HCT116 (cell line): ENCODE results near the gene NDUFA8. TPM values are rescaled to one million over a fixed set of nuclear protein-coding genes. Genes with fewer than 3 reads are reported as not detected.

Source experiments
- ATAC-seq: fragments of 200-7000 bp; cut with Tn5 transposase; 2 replicates; pipeline ENCODE4 v1.9.1; 2020; ENCODE audit warnings: mild to moderate bottlenecking, moderate library complexity
- BruUV-seq: library from RNA; stranded (reverse); fragments of 400-500 nt; replicated peaks from 2 replicates; lab custom pipeline; 2021; lab: Mats Ljungman, UMichigan
- CTCF ChIA-PET: fragments of 300-600 bp; sonication (Branson Sonifier 250); formaldehyde crosslinking; loops from one replicate; lab custom pipeline; 2021; ENCODE audit warnings: antibody characterized with exemption; lab: Charles Lee
- POLR2A ChIA-PET: fragments of 300-600, 350-600 bp; sonication (Branson Sonifier 250); formaldehyde crosslinking; loops from one replicate; lab custom pipeline; 2021; ENCODE audit warnings: antibody characterized with exemption; lab: Charles Lee
- RAD21 ChIA-PET, 2 experiments: fragments of 300-600 bp; sonication (Branson Sonifier 250); formaldehyde crosslinking; loops; one replicate each; lab custom pipeline; 2023; ENCODE audit warnings: low total read pairs in 2 of 2; ENCODE audit not compliant: uncharacterized antibody in 2 of 2, unreplicated experiment in 2 of 2, low non-redundant PET in 1 of 2; lab: Charles Lee
- DNase-seq: peaks from one replicate; pipeline ENCODE4 v3.0.0-alpha.2; 2010; ENCODE audit warnings: low read depth, low spot score
- H2AFZ ChIP-seq: fragments of 200-600 bp; shearing (Covaris generic), sonication (generic); 2 replicates; pipeline ENCODE4 v1.6.1; 2017; ENCODE audit warnings: low read depth, mixed run types, mixed read lengths, antibody characterized with exemption, low read length; ENCODE audit not compliant: poor library complexity, severe bottlenecking
- H3K27ac ChIP-seq: 2 replicates; pipeline ENCODE4 v1.5.1; 2012; ENCODE audit warnings: low read depth, low read length
- H3K27me3 ChIP-seq: fragments of 200-600 bp; sonication (generic); 2 replicates; pipeline ENCODE4 v1.6.1; 2016; ENCODE audit warnings: mixed run types, low read length, mixed read lengths; ENCODE audit not compliant: insufficient read depth
- H3K36me3 ChIP-seq, 2 experiments: fragments of 200-500 bp in 1 of 2; fragments of 200-600 bp in 1 of 2; sonication (Bioruptor generic) in 1 of 2; sonication (generic) in 1 of 2; 2 replicates each; pipeline versions ENCODE4 v1.5.1 to v1.6.1; 2014 to 2016; ENCODE audit warnings: low read length in 2 of 2, inconsistent platforms in 1 of 2, mixed read lengths in 1 of 2, mixed run types in 1 of 2; ENCODE audit not compliant: insufficient read depth in 2 of 2, control insufficient read depth in 1 of 2
- H3K4me1 ChIP-seq, 2 experiments: fragments of 200-600 bp in 1 of 2; sonication (generic) in 1 of 2; 2 replicates each; pipeline versions ENCODE4 v1.5.1 to v1.6.1; 2012 to 2017; ENCODE audit warnings: low read length in 2 of 2, inconsistent platforms in 1 of 2, mild to moderate bottlenecking in 1 of 2, mixed read lengths in 1 of 2, mixed run types in 1 of 2, moderate library complexity in 1 of 2; ENCODE audit not compliant: insufficient read depth in 2 of 2, control insufficient read depth in 1 of 2
- H3K4me2 ChIP-seq: fragments of 200-600 bp; sonication (generic); 2 replicates; pipeline ENCODE4 v1.6.1; 2017; ENCODE audit warnings: mixed run types, low read length, mixed read lengths
- H3K4me3 ChIP-seq, 2 experiments: fragments of 200-600 bp in 1 of 2; sonication (generic) in 1 of 2; replicated peaks in 1 of 2; 2 replicates each; pipeline ENCODE4 v1.5.1; 2011 to 2016; ENCODE audit warnings: low read length in 2 of 2, control low read depth in 1 of 2, low read depth in 1 of 2, mild to moderate bottlenecking in 1 of 2, mixed read lengths in 1 of 2, mixed run types in 1 of 2
- H3K79me2 ChIP-seq: fragments of 200-600 bp; sonication (generic); 2 replicates; pipeline ENCODE4 v1.6.1; 2017; ENCODE audit warnings: mild to moderate bottlenecking, mixed run types, low read length, moderate library complexity, mixed read lengths; ENCODE audit not compliant: insufficient read depth
- H3K9ac ChIP-seq: fragments of 200-600 bp; sonication (generic); 2 replicates; pipeline ENCODE4 v1.6.1; 2016; ENCODE audit warnings: low read length, mixed read lengths
- H3K9me2 ChIP-seq: fragments of 200-600 bp; sonication (generic), shearing (Covaris generic); 2 replicates; pipeline ENCODE4 v1.6.1; 2017; ENCODE audit warnings: mixed run types, mild to moderate bottlenecking, moderate library complexity; ENCODE audit not compliant: insufficient read depth
- H3K9me3 ChIP-seq, 2 experiments: fragments of 200-500 bp in 1 of 2; fragments of 200-600 bp in 1 of 2; sonication (Bioruptor generic) in 1 of 2; sonication (generic) in 1 of 2; 2 replicates each; pipeline ENCODE4 v1.6.1; 2014 to 2017; ENCODE audit warnings: low read length in 2 of 2, mixed read lengths in 2 of 2, inconsistent platforms in 1 of 2, low read depth in 1 of 2, mild to moderate bottlenecking in 1 of 2, mixed run types in 1 of 2, moderate library complexity in 1 of 2; ENCODE audit not compliant: control insufficient read depth in 1 of 2, insufficient read depth in 1 of 2
- H4K20me1 ChIP-seq: fragments of 200-600 bp; sonication (generic), shearing (Covaris generic); 2 replicates; pipeline ENCODE4 v1.6.1; 2017; ENCODE audit warnings: mixed run types, mild to moderate bottlenecking, moderate library complexity; ENCODE audit not compliant: insufficient read depth
- CBX3 ChIP-seq: IDR thresholded peaks from 2 replicates; pipeline ENCODE4 v1.6.1; 2012; ENCODE audit warnings: low read depth
- MAX ChIP-seq: IDR thresholded peaks from 2 replicates; pipeline ENCODE4 v1.6.1; 2012
- POLR2A ChIP-seq: IDR thresholded peaks from 2 replicates; pipeline ENCODE4 v1.7.0; 2011; ENCODE audit warnings: borderline replicate concordance; ENCODE audit not compliant: insufficient read depth, insufficient read length; ENCODE audit errors: extremely low read depth
- RAD21 ChIP-seq: IDR thresholded peaks from 2 replicates; pipeline ENCODE4 v1.6.1; 2012; ENCODE audit warnings: low read depth, mild to moderate bottlenecking
- SIN3A ChIP-seq: IDR thresholded peaks from 2 replicates; pipeline ENCODE4 v1.6.1; 2012; ENCODE audit warnings: low read depth
- intact Hi-C: fragments of 100-400 bp; cut with micrococcal nuclease; formaldehyde crosslinking; loops from 2 replicates; pipeline ENCODE4 v1.10.0; 2022
- microRNA-seq: library from miRNA; unstranded; fragments of <30 nt; microRNA quantifications from one replicate; pipeline ENCODE4, GENCODE V29; 2016; ENCODE audit warnings: borderline number of aligned reads
- total RNA-seq: library from RNA; stranded (reverse); gene quantifications from one replicate; pipeline ENCODE4 v1.2.1, GENCODE V29; 2021; ENCODE audit not compliant: unreplicated experiment
- TF ChIP-seq, protein P1 (sequence below): IDR thresholded peaks from 2 replicates; pipeline ENCODE4 v1.6.1; 2012; ENCODE audit warnings: low read depth
- TF ChIP-seq, protein P2 (sequence below): IDR thresholded peaks from 2 replicates; pipeline ENCODE4 v1.6.1; 2012
- TF ChIP-seq, protein P3 (sequence below), 3 experiments: fragments of 200-600 bp in 1 of 3; sonication (generic) in 1 of 3; IDR thresholded peaks in 2 of 3; conservative IDR thresholded peaks in 1 of 3; 2 replicates each; pipeline ENCODE4 v1.5.1; 2012 to 2017; ENCODE audit warnings: low read depth in 2 of 3, low read length in 2 of 3, antibody characterized with exemption in 1 of 3, borderline replicate concordance in 1 of 3, control low read depth in 1 of 3, mild to moderate bottlenecking in 1 of 3, mixed read lengths in 1 of 3, mixed run types in 1 of 3, moderate library complexity in 1 of 3; ENCODE audit not compliant: insufficient read depth in 1 of 3

NDUFA8 gene
- total RNA-seq, 1 experiment from 2014 or later, result 84.5 TPM

- Histone ChIP-seq H3K4me2 (peak overlapping the region; percentile 24), H3K4me1 (peaks cover 9 to 15% of the 10 kb centered on the region in 2 experiments), H2AFZ (peak overlapping the region; percentile 70), H3K9ac (no peak overlapping the region), H3K79me2 (no peaks in the 10 kb centered on the region; the same call in 1 of the 2 replicates), H3K9me2 (no peaks in the 10 kb centered on the region), H4K20me1 (no peaks in the 10 kb centered on the region), H3K27me3 (no peaks in the 10 kb centered on the region), H3K4me3 (no peak overlapping the region), H3K9me3 (no peaks in the 10 kb centered on the region), H3K36me3 (no peaks in the 10 kb centered on the region), H3K27ac (no peak overlapping the region)
- TF ChIP-seq, protein P1, sequence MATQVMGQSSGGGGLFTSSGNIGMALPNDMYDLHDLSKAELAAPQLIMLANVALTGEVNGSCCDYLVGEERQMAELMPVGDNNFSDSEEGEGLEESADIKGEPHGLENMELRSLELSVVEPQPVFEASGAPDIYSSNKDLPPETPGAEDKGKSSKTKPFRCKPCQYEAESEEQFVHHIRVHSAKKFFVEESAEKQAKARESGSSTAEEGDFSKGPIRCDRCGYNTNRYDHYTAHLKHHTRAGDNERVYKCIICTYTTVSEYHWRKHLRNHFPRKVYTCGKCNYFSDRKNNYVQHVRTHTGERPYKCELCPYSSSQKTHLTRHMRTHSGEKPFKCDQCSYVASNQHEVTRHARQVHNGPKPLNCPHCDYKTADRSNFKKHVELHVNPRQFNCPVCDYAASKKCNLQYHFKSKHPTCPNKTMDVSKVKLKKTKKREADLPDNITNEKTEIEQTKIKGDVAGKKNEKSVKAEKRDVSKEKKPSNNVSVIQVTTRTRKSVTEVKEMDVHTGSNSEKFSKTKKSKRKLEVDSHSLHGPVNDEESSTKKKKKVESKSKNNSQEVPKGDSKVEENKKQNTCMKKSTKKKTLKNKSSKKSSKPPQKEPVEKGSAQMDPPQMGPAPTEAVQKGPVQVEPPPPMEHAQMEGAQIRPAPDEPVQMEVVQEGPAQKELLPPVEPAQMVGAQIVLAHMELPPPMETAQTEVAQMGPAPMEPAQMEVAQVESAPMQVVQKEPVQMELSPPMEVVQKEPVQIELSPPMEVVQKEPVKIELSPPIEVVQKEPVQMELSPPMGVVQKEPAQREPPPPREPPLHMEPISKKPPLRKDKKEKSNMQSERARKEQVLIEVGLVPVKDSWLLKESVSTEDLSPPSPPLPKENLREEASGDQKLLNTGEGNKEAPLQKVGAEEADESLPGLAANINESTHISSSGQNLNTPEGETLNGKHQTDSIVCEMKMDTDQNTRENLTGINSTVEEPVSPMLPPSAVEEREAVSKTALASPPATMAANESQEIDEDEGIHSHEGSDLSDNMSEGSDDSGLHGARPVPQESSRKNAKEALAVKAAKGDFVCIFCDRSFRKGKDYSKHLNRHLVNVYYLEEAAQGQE, result peak; percentile 74
- TF ChIP-seq POLR2A, result no peak
- peak; percentile 55 for TF ChIP-seq RAD21
- peak; percentile 63; the same call in 1 of the 2 replicates for TF ChIP-seq CBX3
- TF ChIP-seq SIN3A, result peak; percentile 26; the same call in 1 of the 2 replicates
- TF ChIP-seq, protein P2, sequence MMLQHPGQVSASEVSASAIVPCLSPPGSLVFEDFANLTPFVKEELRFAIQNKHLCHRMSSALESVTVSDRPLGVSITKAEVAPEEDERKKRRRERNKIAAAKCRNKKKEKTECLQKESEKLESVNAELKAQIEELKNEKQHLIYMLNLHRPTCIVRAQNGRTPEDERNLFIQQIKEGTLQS, result no peak
- TF ChIP-seq MAX, result 0 out of 2 replicates have a peak, but pooled peaks have one; percentile 35
- TF ChIP-seq, protein P3, sequence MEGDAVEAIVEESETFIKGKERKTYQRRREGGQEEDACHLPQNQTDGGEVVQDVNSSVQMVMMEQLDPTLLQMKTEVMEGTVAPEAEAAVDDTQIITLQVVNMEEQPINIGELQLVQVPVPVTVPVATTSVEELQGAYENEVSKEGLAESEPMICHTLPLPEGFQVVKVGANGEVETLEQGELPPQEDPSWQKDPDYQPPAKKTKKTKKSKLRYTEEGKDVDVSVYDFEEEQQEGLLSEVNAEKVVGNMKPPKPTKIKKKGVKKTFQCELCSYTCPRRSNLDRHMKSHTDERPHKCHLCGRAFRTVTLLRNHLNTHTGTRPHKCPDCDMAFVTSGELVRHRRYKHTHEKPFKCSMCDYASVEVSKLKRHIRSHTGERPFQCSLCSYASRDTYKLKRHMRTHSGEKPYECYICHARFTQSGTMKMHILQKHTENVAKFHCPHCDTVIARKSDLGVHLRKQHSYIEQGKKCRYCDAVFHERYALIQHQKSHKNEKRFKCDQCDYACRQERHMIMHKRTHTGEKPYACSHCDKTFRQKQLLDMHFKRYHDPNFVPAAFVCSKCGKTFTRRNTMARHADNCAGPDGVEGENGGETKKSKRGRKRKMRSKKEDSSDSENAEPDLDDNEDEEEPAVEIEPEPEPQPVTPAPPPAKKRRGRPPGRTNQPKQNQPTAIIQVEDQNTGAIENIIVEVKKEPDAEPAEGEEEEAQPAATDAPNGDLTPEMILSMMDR (IDR thresholded peaks at IDR 0.05 in 2 of 3, conservative IDR thresholded peaks at IDR 0.05 in 1 of 3; ENCODE audit: borderline replicate concordance in 1 of 3, insufficient read depth in 1 of 3, low read depth in 2 of 3, low read length in 2 of 3), result peak; percentile 69 to 79 (median 77)
- ChIA-PET RAD21 (interaction anchor here in 1 of 2 experiments (1.1 kb wide), 2 partner anchors 30 to 252 kb away, joined by 3 read pairs; no protein-coding TSS in a partner anchor), CTCF (interaction anchor here (1.5 to 6.4 kb wide), 2 partner anchors 30 to 255 kb away, joined by 9 to 75 read pairs; no protein-coding TSS in a partner anchor), POLR2A (interaction anchor here (0.7 kb wide), 1 partner anchor 173 kb away, joined by 3 read pairs; no protein-coding TSS in a partner anchor)
- ATAC-seq (peak; percentile 37), DNase-seq (peak; percentile 66)
- no TSS peak for BruUV-seq
- intact Hi-C loops, result loop anchor here (1.0 to 10.0 kb wide), 4 partner anchors 255 to 1260 kb away; partner anchors contain the start of gene CRB2
These were observed 64.4 kb downstream of the NDUFA8 start for GRCh38 chr9:122095010-122095767.

Small RNA genes lying within 50 kb of the gene (microRNA-seq; reads per million reads assigned to microRNA genes)
- not detected for gene MIR4478

Other genes starting within 250 kb of the NDUFA8 start
- gene TTLL11, start 66.5 kb downstream of the NDUFA8 start, total RNA-seq, result 2.2 TPM
- gene MORN5, start 129 bp upstream of the NDUFA8 start, total RNA-seq, result not detected
- gene LHX6, start 69.2 kb upstream of the NDUFA8 start, total RNA-seq, result 4.1 TPM
- gene RBM18, start 105.1 kb upstream of the NDUFA8 start, total RNA-seq, result 32.5 TPM
- 88.6 TPM for gene MRRF, start 105.1 kb upstream of the NDUFA8 start, total RNA-seq
- gene PTGS1, start 211.2 kb upstream of the NDUFA8 start, total RNA-seq, result 3.5 TPM